Measurements from ENCODE around the gene CEMIP. TPM values are rescaled to one million over a fixed set of nuclear protein-coding genes. Genes with fewer than 3 reads are reported as not detected.

Gene CEMIP
- polyA plus RNA-seq, 2 of the 4 experiments (the other 2 are of a cell fraction): 0.54 to 0.84 TPM

- no peak overlapping the region for H3K4me2 ChIP-seq
- DNase-seq (ENCODE audit: low read depth in 1 of 2, low spot score in 1 of 2): no peak
- WGBS (ENCODE audit: missing lambda C conversion rate): 50% methylated on average over 6 of the region's 6 CpGs
- no peak for TF ChIP-seq EHMT2 (IDR thresholded peaks at IDR 0.05; ENCODE audit: low read depth)
- no peak for ATAC-seq
- no peaks in the 10 kb centered on the region for H3K9me3 ChIP-seq
- ChIA-PET CTCF (interaction anchor here (0.6 to 3.2 kb wide), 5 partner anchors 9 to 221 kb away, joined by 3 to 24 read pairs (median 5); partner anchors contain the start of gene CEMIP), POLR2A (no interaction called here)
- H3K4me1 ChIP-seq: no peaks in the 10 kb centered on the region
- FAIRE-seq: no peak
- H3K27ac ChIP-seq: no peak overlapping the region
- no peak overlapping the region for H3K4me3 ChIP-seq
Measured at GRCh38 chr15:80788536-80788935, 9.4 kb downstream of the CEMIP start.

- TF ChIP-seq HEYL (CRISPR knock-in tag; IDR thresholded peaks at IDR 0.05): no peak
- TF ChIP-seq ZFP36 (IDR thresholded peaks at IDR 0.05; ENCODE audit: borderline replicate concordance, partially characterized antibody): no peak
- TF ChIP-seq REST (IDR thresholded peaks at IDR 0.05): no peak
- no peak for TF ChIP-seq SMC3 (IDR thresholded peaks at IDR 0.05)
- no peak for TF ChIP-seq NPAS2 (CRISPR knock-in tag; IDR thresholded peaks at IDR 0.05; ENCODE audit: borderline replicate concordance)
- TF ChIP-seq SREBF2 (IDR thresholded peaks at IDR 0.05): no peak
- TF ChIP-seq HOXB5 (CRISPR knock-in tag; IDR thresholded peaks at IDR 0.05): no peak
- TF ChIP-seq JUN (IDR thresholded peaks at IDR 0.05): no peak
- no peak for TF ChIP-seq FOSL2 (IDR thresholded peaks at IDR 0.05)
- no peak for TF ChIP-seq FOSL2 (CRISPR knock-in tag; IDR thresholded peaks at IDR 0.05)
- no peak for TF ChIP-seq ELK1 (IDR thresholded peaks at IDR 0.05; ENCODE audit: low read depth, low read length)
- ChIA-PET POLR2A (no interaction called here), CTCF (interaction anchor here (0.7 to 1.4 kb wide), 7 partner anchors 10 to 477 kb away, joined by 3 to 10 read pairs (median 4); partner anchors contain the start of gene CEMIP)
- H3K9me3 ChIP-seq: no peaks in the 10 kb centered on the region
- FAIRE-seq (no peak), DNase-seq (ENCODE audit: low read depth in 1 of 2, low spot score in 1 of 2) (no peak), ATAC-seq (no peak)
- H3K4me3 ChIP-seq: no peak overlapping the region
- H3K4me1 ChIP-seq: no peaks in the 10 kb centered on the region
- H3K4me2 ChIP-seq: no peak overlapping the region
- 38% methylated on average over 5 of the region's 5 CpGs for WGBS (ENCODE audit: missing lambda C conversion rate)
- H3K27ac ChIP-seq: no peak overlapping the region
Measured at GRCh38 chr15:80789296-80789695, 10.1 kb downstream of the CEMIP start.

GRCh38 chr15:80789796-80790195 is 10.6 kb downstream of the CEMIP start:
- FAIRE-seq (no peak), ATAC-seq (no peak), DNase-seq (ENCODE audit: low read depth in 1 of 2, low spot score in 1 of 2) (no peak)
- Histone ChIP-seq H3K4me3 (no peak overlapping the region), H3K4me2 (no peak overlapping the region), H3K9me3 (no peaks in the 10 kb centered on the region), H3K27ac (no peak overlapping the region), H3K4me1 (no peaks in the 10 kb centered on the region)
- ChIA-PET POLR2A (no interaction called here), CTCF (interaction anchor here (0.7 to 1.7 kb wide), 7 partner anchors 11 to 477 kb away, joined by 3 to 10 read pairs (median 4); partner anchors contain the start of gene CEMIP)
- 35% methylated on average over 4 of the region's 4 CpGs for WGBS (ENCODE audit: missing lambda C conversion rate)
- TF ChIP-seq NPAS2 (CRISPR knock-in tag; IDR thresholded peaks at IDR 0.05; ENCODE audit: borderline replicate concordance) (no peak), ZC3H11A (IDR thresholded peaks at IDR 0.05) (no peak), HOXA7 (CRISPR knock-in tag; IDR thresholded peaks at IDR 0.05) (no peak), PBX3 (IDR thresholded peaks at IDR 0.05) (no peak), CTCF (IDR thresholded peaks at IDR 0.05) (no peak), E2F6 (IDR thresholded peaks at IDR 0.05; ENCODE audit: borderline replicate concordance, low read depth) (no peak), HOXB13 (CRISPR knock-in tag; IDR thresholded peaks at IDR 0.05; ENCODE audit: low read depth) (no peak), SREBF2 (IDR thresholded peaks at IDR 0.05) (no peak), HOXB5 (CRISPR knock-in tag; IDR thresholded peaks at IDR 0.05) (no peak), MAX (IDR thresholded peaks at IDR 0.05) (no peak), EHMT2 (IDR thresholded peaks at IDR 0.05; ENCODE audit: low read depth) (no peak), REST (IDR thresholded peaks at IDR 0.05) (no peak), SMC3 (IDR thresholded peaks at IDR 0.05) (no peak)
